ENCODE measurements around the gene ABCB11. TPM values are rescaled to one million over a fixed set of nuclear protein-coding genes. Genes with fewer than 3 reads are reported as not detected.

ABCB11 gene
- total and polyA plus RNA-seq, 2 donors (not counting 1 experiment from before 2014, with no cell fraction given): not detected

GRCh38 chr2:169023161-169023560, 8.0 kb downstream of the ABCB11 start:
- H3K27ac ChIP-seq (ENCODE audit: low read length in 2 of 2): no peak overlapping the region
- no peaks in the 10 kb centered on the region for H3K9me3 Mint-ChIP-seq (ENCODE audit: insufficient read depth)
- no peak for TF ChIP-seq EZH2 (IDR thresholded peaks at IDR 0.05; ENCODE audit: borderline replicate concordance, insufficient read depth, low read depth, low read length, poor library complexity, severe bottlenecking)
- TF ChIP-seq, protein P1, sequence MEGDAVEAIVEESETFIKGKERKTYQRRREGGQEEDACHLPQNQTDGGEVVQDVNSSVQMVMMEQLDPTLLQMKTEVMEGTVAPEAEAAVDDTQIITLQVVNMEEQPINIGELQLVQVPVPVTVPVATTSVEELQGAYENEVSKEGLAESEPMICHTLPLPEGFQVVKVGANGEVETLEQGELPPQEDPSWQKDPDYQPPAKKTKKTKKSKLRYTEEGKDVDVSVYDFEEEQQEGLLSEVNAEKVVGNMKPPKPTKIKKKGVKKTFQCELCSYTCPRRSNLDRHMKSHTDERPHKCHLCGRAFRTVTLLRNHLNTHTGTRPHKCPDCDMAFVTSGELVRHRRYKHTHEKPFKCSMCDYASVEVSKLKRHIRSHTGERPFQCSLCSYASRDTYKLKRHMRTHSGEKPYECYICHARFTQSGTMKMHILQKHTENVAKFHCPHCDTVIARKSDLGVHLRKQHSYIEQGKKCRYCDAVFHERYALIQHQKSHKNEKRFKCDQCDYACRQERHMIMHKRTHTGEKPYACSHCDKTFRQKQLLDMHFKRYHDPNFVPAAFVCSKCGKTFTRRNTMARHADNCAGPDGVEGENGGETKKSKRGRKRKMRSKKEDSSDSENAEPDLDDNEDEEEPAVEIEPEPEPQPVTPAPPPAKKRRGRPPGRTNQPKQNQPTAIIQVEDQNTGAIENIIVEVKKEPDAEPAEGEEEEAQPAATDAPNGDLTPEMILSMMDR (IDR thresholded peaks at IDR 0.05): no peak

GRCh38 chr2:169018390-169018789, 12.7 kb downstream of the ABCB11 start:
- H3K4me1 ChIP-seq (ENCODE audit: control insufficient read depth in 2 of 2, insufficient read depth in 2 of 2, low read length in 2 of 2): no peaks in the 10 kb centered on the region
- CTCF ChIA-PET: no interaction called here
- DNase-seq (no peak), ATAC-seq (ENCODE audit: low read depth) (no peak)
- H3K4me1 Mint-ChIP-seq: no peaks in the 10 kb centered on the region
- H3K79me2 ChIP-seq (ENCODE audit: control insufficient read depth, insufficient read depth, low read length): no peaks in the 10 kb centered on the region
- H3K9ac ChIP-seq (ENCODE audit: low read length): no peak overlapping the region
- H3K27me3 ChIP-seq (replicated peaks in 1 of 4; ENCODE audit: control extremely low read depth in 1 of 4, control insufficient read depth in 3 of 4, insufficient read depth in 4 of 4, low read length in 3 of 4): no peaks in the 10 kb centered on the region
- H3K4me3 ChIP-seq (ENCODE audit: control extremely low read depth in 1 of 5, extremely low read depth in 1 of 5, insufficient read depth in 1 of 5, low read depth in 2 of 5, low read length in 4 of 5): no peak overlapping the region
- H3K9me3 Mint-ChIP-seq (ENCODE audit: insufficient read depth): no peaks in the 10 kb centered on the region
- POLR2A ChIA-PET: no interaction called here
- H3K4me3 Mint-ChIP-seq: no peak overlapping the region
- no peak overlapping the region for H3K27ac Mint-ChIP-seq
- no peaks in the 10 kb centered on the region for H3K9me3 ChIP-seq (ENCODE audit: control extremely low read depth in 1 of 3, control insufficient read depth in 2 of 3, insufficient read depth in 1 of 3, low read length in 2 of 3)
- no peaks in the 10 kb centered on the region for H3K36me3 ChIP-seq (replicated peaks in 1 of 2; ENCODE audit: control extremely low read depth in 1 of 2, control insufficient read depth in 1 of 2, extremely low read depth in 1 of 2, insufficient read depth in 2 of 2, low read length in 1 of 2)
- H4K20me1 ChIP-seq (ENCODE audit: control insufficient read depth, insufficient read depth, low read length, poor library complexity, severe bottlenecking): no peaks in the 10 kb centered on the region
- no peak for TF ChIP-seq EZH2 (IDR thresholded peaks at IDR 0.05; ENCODE audit: borderline replicate concordance, insufficient read depth, low read depth, low read length, poor library complexity, severe bottlenecking)
- TF ChIP-seq, protein P1 (IDR thresholded peaks at IDR 0.05): no peak
- no peak overlapping the region for H3K4me2 ChIP-seq (replicated peaks; ENCODE audit: low read depth, low read length, poor library complexity, severe bottlenecking)
- intact Hi-C loops (cut with micrococcal nuclease): no loop called here
- peaks cover 10% of the 10 kb centered on the region for H3K27me3 Mint-ChIP-seq
- no peak overlapping the region for H2AFZ ChIP-seq (ENCODE audit: insufficient read depth, low read depth, low read length, poor library complexity, severe bottlenecking)
- H3K27ac ChIP-seq (ENCODE audit: low read length in 2 of 2): no peak overlapping the region
- 80% methylated on average over 1 of the region's 3 CpGs for WGBS (ENCODE audit: insufficient coverage)

More at GRCh38 chr2:169023161-169023560, 8.0 kb downstream of the ABCB11 start:
- Histone ChIP-seq H3K9ac (ENCODE audit: low read length) (no peak overlapping the region), H3K36me3 (replicated peaks in 1 of 2; ENCODE audit: control extremely low read depth in 1 of 2, control insufficient read depth in 1 of 2, extremely low read depth in 1 of 2, insufficient read depth in 2 of 2, low read length in 1 of 2) (no peaks in the 10 kb centered on the region), H3K4me1 (ENCODE audit: control insufficient read depth in 2 of 2, insufficient read depth in 2 of 2, low read length in 2 of 2) (no peaks in the 10 kb centered on the region), H3K4me2 (replicated peaks; ENCODE audit: low read depth, low read length, poor library complexity, severe bottlenecking) (no peak overlapping the region), H4K20me1 (ENCODE audit: control insufficient read depth, insufficient read depth, low read length, poor library complexity, severe bottlenecking) (no peaks in the 10 kb centered on the region), H3K79me2 (ENCODE audit: control insufficient read depth, insufficient read depth, low read length) (no peaks in the 10 kb centered on the region), H3K9me3 (ENCODE audit: control extremely low read depth in 1 of 3, control insufficient read depth in 2 of 3, insufficient read depth in 1 of 3, low read length in 2 of 3) (no peaks in the 10 kb centered on the region), H3K27me3 (replicated peaks in 1 of 4; ENCODE audit: control extremely low read depth in 1 of 4, control insufficient read depth in 3 of 4, insufficient read depth in 4 of 4, low read length in 3 of 4) (no peaks in the 10 kb centered on the region), H2AFZ (ENCODE audit: insufficient read depth, low read depth, low read length, poor library complexity, severe bottlenecking) (no peak overlapping the region), H3K4me3 (ENCODE audit: control extremely low read depth in 1 of 5, extremely low read depth in 1 of 5, insufficient read depth in 1 of 5, low read depth in 2 of 5, low read length in 4 of 5) (no peak overlapping the region)
- H3K27ac Mint-ChIP-seq: no peak overlapping the region
- ATAC-seq (ENCODE audit: low read depth) (no peak), DNase-seq (no peak)
- no peaks in the 10 kb centered on the region for H3K4me1 Mint-ChIP-seq
- no peaks in the 10 kb centered on the region for H3K27me3 Mint-ChIP-seq
- no CpG with 5 or more reads among the region's 3 CpGs for WGBS (ENCODE audit: insufficient coverage)
- POLR2A ChIA-PET: no interaction called here
- no peak overlapping the region for H3K4me3 Mint-ChIP-seq
- CTCF ChIA-PET: no interaction called here
- intact Hi-C loops (cut with micrococcal nuclease): no loop called here
